ENCODE results near the gene NPAT.

DNA sequence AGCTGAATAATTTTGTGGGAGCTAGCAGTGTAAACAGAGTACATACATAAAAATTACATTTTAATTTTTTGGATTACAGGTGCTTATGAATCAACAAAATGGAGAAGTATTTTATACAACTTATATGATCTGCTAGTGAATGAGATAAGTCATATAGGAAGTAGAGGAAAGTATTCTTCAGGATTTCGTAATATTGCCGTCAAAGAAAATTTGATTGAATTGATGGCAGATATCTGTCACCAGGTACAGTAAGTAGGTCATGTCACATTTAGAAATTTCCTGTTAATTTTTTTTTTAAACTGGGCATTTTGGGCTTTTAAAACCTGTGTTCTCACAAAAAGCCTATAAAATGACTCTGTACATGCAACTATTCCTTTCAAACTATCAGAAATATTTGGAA lies 24.4 kb upstream of the NPAT start:
- TF ChIP-seq POLR2A (IDR thresholded peaks at IDR 0.05; ENCODE audit: borderline replicate concordance, extremely low read depth, insufficient read depth, insufficient read length) (no peak), EZH2phosphoT487 (IDR thresholded peaks at IDR 0.05; ENCODE audit: borderline replicate concordance) (no peak)
- TF ChIP-seq, protein P1, sequence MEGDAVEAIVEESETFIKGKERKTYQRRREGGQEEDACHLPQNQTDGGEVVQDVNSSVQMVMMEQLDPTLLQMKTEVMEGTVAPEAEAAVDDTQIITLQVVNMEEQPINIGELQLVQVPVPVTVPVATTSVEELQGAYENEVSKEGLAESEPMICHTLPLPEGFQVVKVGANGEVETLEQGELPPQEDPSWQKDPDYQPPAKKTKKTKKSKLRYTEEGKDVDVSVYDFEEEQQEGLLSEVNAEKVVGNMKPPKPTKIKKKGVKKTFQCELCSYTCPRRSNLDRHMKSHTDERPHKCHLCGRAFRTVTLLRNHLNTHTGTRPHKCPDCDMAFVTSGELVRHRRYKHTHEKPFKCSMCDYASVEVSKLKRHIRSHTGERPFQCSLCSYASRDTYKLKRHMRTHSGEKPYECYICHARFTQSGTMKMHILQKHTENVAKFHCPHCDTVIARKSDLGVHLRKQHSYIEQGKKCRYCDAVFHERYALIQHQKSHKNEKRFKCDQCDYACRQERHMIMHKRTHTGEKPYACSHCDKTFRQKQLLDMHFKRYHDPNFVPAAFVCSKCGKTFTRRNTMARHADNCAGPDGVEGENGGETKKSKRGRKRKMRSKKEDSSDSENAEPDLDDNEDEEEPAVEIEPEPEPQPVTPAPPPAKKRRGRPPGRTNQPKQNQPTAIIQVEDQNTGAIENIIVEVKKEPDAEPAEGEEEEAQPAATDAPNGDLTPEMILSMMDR (IDR thresholded peaks at IDR 0.05 in 2 of 3, conservative IDR thresholded peaks at IDR 0.05 in 1 of 3; ENCODE audit: borderline replicate concordance in 1 of 3, insufficient read depth in 1 of 3, low read depth in 2 of 3, low read length in 2 of 3) = no peak
